ENCODE results near the gene GPRC5C.

GPRC5C gene

DNA sequence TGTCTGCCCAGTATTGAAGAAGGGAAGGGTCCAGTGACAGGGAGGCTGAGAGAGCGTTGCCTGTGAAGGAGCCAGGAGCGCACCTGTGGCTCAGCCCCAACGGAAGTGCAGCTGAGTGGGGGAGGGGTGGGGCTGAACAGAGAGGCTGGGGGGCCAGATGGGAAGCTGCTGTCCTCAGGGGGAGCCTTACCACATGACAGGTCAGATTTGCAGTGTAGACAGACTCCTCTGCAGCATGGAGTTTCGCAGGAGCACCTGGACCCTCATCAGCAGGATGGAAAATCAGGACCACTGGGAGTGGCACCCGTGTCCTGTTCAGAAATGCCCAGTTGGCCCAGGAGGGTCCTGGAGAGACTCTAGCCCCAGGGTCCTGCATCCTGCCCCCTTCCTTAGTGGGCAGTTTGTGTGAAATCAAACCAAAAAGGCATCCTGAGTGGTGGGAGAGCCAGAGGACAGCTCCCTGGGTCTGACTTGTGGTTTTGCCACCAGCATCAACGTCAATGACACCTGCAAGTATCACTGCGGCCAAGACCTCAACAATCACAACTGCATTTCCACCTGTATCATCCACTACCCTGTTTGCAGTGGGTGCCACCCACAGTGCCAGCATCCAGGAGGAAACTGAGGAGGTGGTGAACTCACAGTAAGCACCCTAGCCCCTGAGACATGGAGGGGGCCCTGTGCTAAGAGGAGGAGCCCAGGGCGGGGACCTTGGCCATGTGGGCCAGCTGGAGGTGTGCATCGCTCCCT, 42.3 kb downstream of the GPRC5C start:
- Histone ChIP-seq H3K9me3 (ENCODE audit: insufficient read depth, low read length) (peaks cover 11% of the 10 kb centered on the region; the same call in 1 of the 2 replicates), H3K4me2 (ENCODE audit: low read length) (no peak overlapping the region), H2AFZ (ENCODE audit: low read depth, low read length) (no peak overlapping the region), H3K36me3 (replicated peaks; ENCODE audit: low read depth, low read length) (no peaks in the 10 kb centered on the region), H4K20me1 (ENCODE audit: insufficient read depth, low read length) (no peaks in the 10 kb centered on the region), H3K27ac (ENCODE audit: low read length) (no peak overlapping the region), H3K4me1 (ENCODE audit: low read length) (peaks cover 9% of the 10 kb centered on the region; the same call in 1 of the 2 replicates), H3K27me3 (ENCODE audit: low read depth, low read length) (peaks cover 11% of the 10 kb centered on the region; the same call in 1 of the 2 replicates), H3K79me2 (ENCODE audit: low read length) (no peaks in the 10 kb centered on the region), H3K4me3 (ENCODE audit: low read length) (no peak overlapping the region), H3K9ac (ENCODE audit: low read length) (no peak overlapping the region)
- TF ChIP-seq EZH2phosphoT487 (IDR thresholded peaks at IDR 0.05; ENCODE audit: low read depth), result no peak
- TF ChIP-seq CTCF (IDR thresholded peaks at IDR 0.05; ENCODE audit: low read depth, low read length), result no peak

DNA sequence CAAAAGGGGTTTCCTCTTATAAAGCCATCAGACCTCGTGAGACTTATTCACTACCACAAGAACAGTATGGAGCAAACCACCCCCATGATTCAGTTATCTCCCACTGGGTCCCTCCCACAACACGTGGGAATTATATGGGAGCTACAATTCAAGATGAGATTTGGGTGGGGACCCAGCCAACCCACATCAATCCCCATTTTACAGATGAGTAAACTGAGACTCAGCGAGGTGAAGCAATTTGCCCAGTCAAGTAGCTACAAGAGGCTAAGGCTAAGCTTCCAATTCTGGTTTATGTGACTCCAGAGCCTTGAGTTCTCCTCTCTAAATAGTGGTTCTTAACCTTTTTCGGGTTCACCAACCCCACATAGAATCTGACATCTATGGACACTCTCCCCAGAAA, 43.3 kb downstream of the GPRC5C start:
- H3K27me3 ChIP-seq (ENCODE audit: low read depth, low read length), result peaks cover 7% of the 10 kb centered on the region; the same call in 1 of the 2 replicates
- H3K4me3 ChIP-seq (ENCODE audit: low read length), result no peak overlapping the region
- TF ChIP-seq CTCF (IDR thresholded peaks at IDR 0.05; ENCODE audit: low read depth, low read length) (no peak), EZH2phosphoT487 (IDR thresholded peaks at IDR 0.05; ENCODE audit: low read depth) (no peak)
- H3K9me3 ChIP-seq (ENCODE audit: insufficient read depth, low read length), result peaks cover 11% of the 10 kb centered on the region; the same call in 1 of the 2 replicates
- H2AFZ ChIP-seq (ENCODE audit: low read depth, low read length), result no peak overlapping the region
- H3K9ac ChIP-seq (ENCODE audit: low read length), result no peak overlapping the region
- no peak overlapping the region for H3K4me2 ChIP-seq (ENCODE audit: low read length)
- H3K4me1 ChIP-seq (ENCODE audit: low read length), result peaks cover 9% of the 10 kb centered on the region; the same call in 1 of the 2 replicates
- H3K36me3 ChIP-seq (replicated peaks; ENCODE audit: low read depth, low read length), result no peaks in the 10 kb centered on the region
- no peaks in the 10 kb centered on the region for H4K20me1 ChIP-seq (ENCODE audit: insufficient read depth, low read length)
- no peaks in the 10 kb centered on the region for H3K79me2 ChIP-seq (ENCODE audit: low read length)
- no peak overlapping the region for H3K27ac ChIP-seq (ENCODE audit: low read length)

GRCh38 chr17:74477411-74477810, 45.5 kb downstream of the GPRC5C start:
- H2AFZ ChIP-seq (ENCODE audit: low read depth, low read length), result no peak overlapping the region
- peaks cover 4% of the 10 kb centered on the region; the same call in 1 of the 2 replicates for H3K27me3 ChIP-seq (ENCODE audit: low read depth, low read length)
- no peak overlapping the region for H3K27ac ChIP-seq (ENCODE audit: low read length)
- H3K9ac ChIP-seq (ENCODE audit: low read length), result no peak overlapping the region
- no peak overlapping the region for H3K4me3 ChIP-seq (ENCODE audit: low read length)
- H3K36me3 ChIP-seq (replicated peaks; ENCODE audit: low read depth, low read length), result no peaks in the 10 kb centered on the region
- H3K79me2 ChIP-seq (ENCODE audit: low read length), result no peaks in the 10 kb centered on the region
- peaks cover 9% of the 10 kb centered on the region; the same call in 1 of the 2 replicates for H3K4me1 ChIP-seq (ENCODE audit: low read length)
- H3K9me3 ChIP-seq (ENCODE audit: insufficient read depth, low read length), result peaks cover 11% of the 10 kb centered on the region; the same call in 1 of the 2 replicates
- H4K20me1 ChIP-seq (ENCODE audit: insufficient read depth, low read length), result no peaks in the 10 kb centered on the region
- H3K4me2 ChIP-seq (ENCODE audit: low read length), result no peak overlapping the region
- TF ChIP-seq CTCF (IDR thresholded peaks at IDR 0.05; ENCODE audit: low read depth, low read length) (no peak), EZH2phosphoT487 (IDR thresholded peaks at IDR 0.05; ENCODE audit: low read depth) (no peak)

- Histone ChIP-seq H3K27me3 (ENCODE audit: low read depth, low read length) (peaks cover 5% of the 10 kb centered on the region), H4K20me1 (ENCODE audit: insufficient read depth, low read length) (no peaks in the 10 kb centered on the region), H3K27ac (ENCODE audit: low read length) (no peak overlapping the region), H3K36me3 (replicated peaks; ENCODE audit: low read depth, low read length) (no peaks in the 10 kb centered on the region), H3K9me3 (ENCODE audit: insufficient read depth, low read length) (peaks cover 11% of the 10 kb centered on the region; the same call in 1 of the 2 replicates), H3K4me2 (ENCODE audit: low read length) (no peak overlapping the region), H3K4me3 (ENCODE audit: low read length) (no peak overlapping the region), H3K9ac (ENCODE audit: low read length) (no peak overlapping the region), H3K79me2 (ENCODE audit: low read length) (no peaks in the 10 kb centered on the region), H2AFZ (ENCODE audit: low read depth, low read length) (no peak overlapping the region), H3K4me1 (ENCODE audit: low read length) (peaks cover 9% of the 10 kb centered on the region; the same call in 1 of the 2 replicates)
- TF ChIP-seq EZH2phosphoT487 (IDR thresholded peaks at IDR 0.05; ENCODE audit: low read depth) (no peak), CTCF (IDR thresholded peaks at IDR 0.05; ENCODE audit: low read depth, low read length) (no peak)
Measured at GRCh38 chr17:74478420-74479100, 46.7 kb downstream of the GPRC5C start.

Data from OCI-LY3 (cell line).